Stimulated activated CD8-positive, alpha-beta memory T cell treated with anti-CD3 and anti-CD28 coated beads, Interleukin-15, amount 100 ng/mL, for 1 hour (primary cell): ENCODE measurements around the gene NLRC5.
"Not testable (repeated sequence)": the region's sequence is repeated elsewhere in the genome, so short reads cannot be mapped to it uniquely, and the experiment has no call there.

ENCODE experiments used
- DNase-seq: peaks from one replicate; pipeline ENCODE4 v3.0.0-alpha.2; 2020; ENCODE audit warnings: low read depth

Gene NLRC5

GRCh38 chr16:57100445-57100844 lies 111.1 kb downstream of the NLRC5 start:
- DNase-seq, result no peak

GRCh38 chr16:57102888-57103851 lies 113.8 kb downstream of the NLRC5 start:
- no peak for DNase-seq

- DNase-seq, result no peak
Observed at GRCh38 chr16:57104706-57105105, 115.3 kb downstream of the NLRC5 start.

GRCh38 chr16:57105184-57105583 lies 115.8 kb downstream of the NLRC5 start:
- DNase-seq, result no peak

GRCh38 chr16:57106767-57107166 lies 117.4 kb downstream of the NLRC5 start:
- DNase-seq, result no peak

- DNase-seq, result no peak
Observed at GRCh38 chr16:57107321-57107922, 118.1 kb downstream of the NLRC5 start.

- DNase-seq, result no peak
Observed at GRCh38 chr16:57108432-57108831, 119.1 kb downstream of the NLRC5 start.

- not testable (repeated sequence) for DNase-seq
Observed at GRCh38 chr16:57109259-57110105, 120.1 kb downstream of the NLRC5 start.

- no peak for DNase-seq
Observed at GRCh38 chr16:57110937-57111336, 121.6 kb downstream of the NLRC5 start.

GRCh38 chr16:57111420-57111819 lies 122.1 kb downstream of the NLRC5 start:
- DNase-seq, result no peak

GRCh38 chr16:57112403-57113041 lies 123.2 kb downstream of the NLRC5 start:
- DNase-seq, result no peak

GRCh38 chr16:57113042-57113453 lies 123.7 kb downstream of the NLRC5 start:
- DNase-seq, result no peak

GRCh38 chr16:57113664-57114063 lies 124.3 kb downstream of the NLRC5 start:
- DNase-seq, result no peak

GRCh38 chr16:57115168-57115513 lies 125.8 kb downstream of the NLRC5 start:
- DNase-seq, result no peak

- no peak for DNase-seq
Observed at GRCh38 chr16:57115514-57116182, 126.3 kb downstream of the NLRC5 start.

- no peak for DNase-seq
Observed at GRCh38 chr16:57118461-57119084, 129.2 kb downstream of the NLRC5 start.

- DNase-seq, result no peak
Observed at GRCh38 chr16:57123216-57123973, 134.0 kb downstream of the NLRC5 start.

GRCh38 chr16:57123974-57124674 lies 134.8 kb downstream of the NLRC5 start:
- DNase-seq, result no peak

GRCh38 chr16:57125376-57125775 lies 136.0 kb downstream of the NLRC5 start:
- DNase-seq, result no peak

- DNase-seq, result no peak
Observed at GRCh38 chr16:57125969-57126368, 136.6 kb downstream of the NLRC5 start.
